Endothelial cell of umbilical vein (primary cell): ENCODE results near the gene CDC42BPB. TPM values are rescaled to one million over a fixed set of nuclear protein-coding genes. Genes with fewer than 3 reads are reported as not detected.

Source experiments
- BruUV-seq: library from RNA; stranded (reverse); fragments of 400-500 nt; replicated peaks from 2 replicates; lab custom pipeline; 2021; lab: Mats Ljungman, UMichigan
- CTCF ChIA-PET: fragments of 300-600, 350-600 bp; sonication (Branson Sonifier 250); formaldehyde crosslinking; loops from one replicate; lab custom pipeline; 2021; ENCODE audit warnings: antibody characterized with exemption, inconsistent platforms; lab: Charles Lee
- POLR2A ChIA-PET: fragments of 300-600, 350-600 bp; sonication (Branson Sonifier 250); formaldehyde crosslinking; loops from one replicate; lab custom pipeline; 2021; ENCODE audit warnings: antibody characterized with exemption, inconsistent platforms; lab: Charles Lee
- DNase-seq: peaks from one replicate; pipeline ENCODE4 v3.0.0-alpha.2; 2011; ENCODE audit warnings: low read depth, low spot score
- FAIRE-seq: peaks from 2 replicates; lab custom pipeline; 2011; peaks lifted over from hg19 to GRCh38; lab: Jason Lieb, UNC
- H2AFZ ChIP-seq: 2 replicates; pipeline ENCODE4 v1.6.0; 2012; ENCODE audit warnings: low read depth, low read length, control low read depth, inconsistent platforms
- H3K27ac ChIP-seq: 2 replicates; pipeline ENCODE4 v1.5.1; 2011; ENCODE audit warnings: low read depth, mild to moderate bottlenecking, control low read depth, low read length, moderate library complexity; ENCODE audit not compliant: insufficient read depth
- H3K27me3 ChIP-seq, 2 experiments: 2 replicates each; pipeline versions ENCODE4 v1.6.0 to v1.6.1; 2011; ENCODE audit warnings: low read length in 2 of 2, mixed read lengths in 1 of 2; ENCODE audit not compliant: control insufficient read depth in 2 of 2, insufficient read depth in 2 of 2
- H3K36me3 ChIP-seq, 2 experiments: 2 replicates in 1 of 2; 3 replicates in 1 of 2; pipeline ENCODE4 v1.5.1; 2011; ENCODE audit warnings: low read length in 2 of 2, mild to moderate bottlenecking in 1 of 2, moderate library complexity in 1 of 2; ENCODE audit not compliant: control insufficient read depth in 2 of 2, insufficient read depth in 2 of 2; ENCODE audit errors: extremely low read depth in 1 of 2
- H3K4me1 ChIP-seq: 3 replicates; pipeline ENCODE4 v1.5.1; 2011; ENCODE audit warnings: mild to moderate bottlenecking, low read length; ENCODE audit not compliant: control insufficient read depth, insufficient read depth; ENCODE audit errors: extremely low read depth
- H3K4me2 ChIP-seq: 2 replicates; pipeline ENCODE4 v1.6.1; 2011; ENCODE audit warnings: low read length, control low read depth, mixed read lengths; ENCODE audit not compliant: insufficient read depth
- H3K4me3 ChIP-seq, 3 experiments: fragments of 200-600 bp in 1 of 3; sonication (generic), shearing (Covaris generic) in 1 of 3; replicated peaks in 1 of 3; 2 replicates each; pipeline ENCODE4 v1.5.1; 2011 to 2016; ENCODE audit warnings: control low read depth in 3 of 3, low read length in 3 of 3, mild to moderate bottlenecking in 2 of 3, inconsistent platforms in 1 of 3, low read depth in 1 of 3, moderate library complexity in 1 of 3; ENCODE audit not compliant: insufficient read depth in 1 of 3
- H3K79me2 ChIP-seq: 2 replicates; pipeline ENCODE4 v1.6.0; 2012; ENCODE audit warnings: low read length, inconsistent platforms; ENCODE audit not compliant: control insufficient read depth, insufficient read depth
- H3K9ac ChIP-seq: replicated peaks from 2 replicates; pipeline ENCODE3; 2011; ENCODE audit warnings: low read length, control low read depth; ENCODE audit not compliant: insufficient read depth; ENCODE audit errors: extremely low read depth
- H3K9me1 ChIP-seq: replicated peaks from 3 replicates; pipeline ENCODE4 v1.6.0; 2011; ENCODE audit warnings: mild to moderate bottlenecking, low read length; ENCODE audit not compliant: control insufficient read depth, insufficient read depth; ENCODE audit errors: extremely low read depth
- H3K9me3 ChIP-seq: replicated peaks from 2 replicates; pipeline ENCODE4 v1.5.1; 2012; ENCODE audit warnings: low read length, inconsistent platforms; ENCODE audit not compliant: control insufficient read depth, insufficient read depth
- H4K20me1 ChIP-seq: replicated peaks from 2 replicates; pipeline ENCODE3; 2011; ENCODE audit warnings: mild to moderate bottlenecking, low read length; ENCODE audit not compliant: control insufficient read depth, insufficient read depth; ENCODE audit errors: extremely low read depth
- CTCF ChIP-seq, 2 donors: IDR thresholded peaks; 1 replicate in 1 of 2; 2 replicates in 1 of 2; pipeline ENCODE4 v1.5.1; 2011; ENCODE audit warnings: low read length in 2 of 2, mild to moderate bottlenecking in 2 of 2, moderate library complexity in 2 of 2, control low read depth in 1 of 2, inconsistent platforms in 1 of 2, low read depth in 1 of 2; ENCODE audit not compliant: insufficient read depth in 1 of 2; ENCODE audit errors: extremely low read depth in 1 of 2
- EZH2 ChIP-seq: IDR thresholded peaks from 2 replicates; pipeline ENCODE4 v1.6.1; 2012; ENCODE audit warnings: borderline replicate concordance, low read depth, mild to moderate bottlenecking, moderate library complexity, low read length, inconsistent platforms; ENCODE audit not compliant: severe bottlenecking
- FOS ChIP-seq: IDR thresholded peaks from 2 replicates; pipeline ENCODE4 v1.6.1; 2011; ENCODE audit warnings: mild to moderate bottlenecking, low read length, moderate library complexity, borderline replicate concordance; ENCODE audit not compliant: insufficient read depth
- GATA2 ChIP-seq: IDR thresholded peaks from 2 replicates; pipeline ENCODE4 v1.7.0; 2011; ENCODE audit warnings: low read depth, mild to moderate bottlenecking, moderate library complexity, mixed read lengths, low read length; ENCODE audit not compliant: insufficient read length, insufficient read depth
- JUN ChIP-seq: IDR thresholded peaks from 2 replicates; pipeline ENCODE4 v1.6.1; 2011; ENCODE audit warnings: borderline replicate concordance, low read depth; ENCODE audit not compliant: insufficient read length, insufficient read depth
- MAX ChIP-seq: IDR thresholded peaks from 2 replicates; pipeline ENCODE4 v1.6.1; 2011; ENCODE audit not compliant: insufficient read depth, insufficient read length
- MYC ChIP-seq: IDR thresholded peaks from one replicate; pipeline ENCODE4 v1.6.1; 2011; ENCODE audit warnings: mild to moderate bottlenecking, low read depth, low read length
- POLR2A ChIP-seq: IDR thresholded peaks from 2 replicates; pipeline ENCODE4 v1.6.1; 2012; ENCODE audit warnings: low read depth, mild to moderate bottlenecking, control low read depth, low read length
- POLR2AphosphoS5 ChIP-seq: IDR thresholded peaks from 2 replicates; pipeline ENCODE4 v1.6.1; 2012; ENCODE audit warnings: low read depth, mild to moderate bottlenecking, control low read depth, low read length, moderate library complexity; ENCODE audit not compliant: insufficient read depth
- dilution Hi-C: fragments of 300-500 bp; cut with MboI; formaldehyde crosslinking; loops from one replicate; pipeline ENCODE4 v1.15.0; 2019; ENCODE audit warnings: low sequenced_read_pairs; ENCODE audit not compliant: extremely low pct_ligation_motif_present
- intact Hi-C: fragments of 100-400 bp; cut with micrococcal nuclease; formaldehyde crosslinking; loops from one replicate; pipeline ENCODE4 v1.10.0; 2022
- polyA plus RNA-seq, 4 experiments: library from polyadenylated mRNA; depleted of rRNA in 3 of 4; stranded (reverse) in 3 of 4; unstranded in 1 of 4; fragments of >200 nt; gene quantifications; 2 replicates each; pipeline versions ENCODE4 v1.2.1 to v1.2.3, GENCODE V29; 2011 to 2012; ENCODE audit warnings: missing spikeins in 1 of 4
- total RNA-seq: library from RNA; stranded (reverse); gene quantifications from 2 replicates; pipeline ENCODE4 v1.2.3, GENCODE V29; 2021

CDC42BPB gene
- total and polyA plus RNA-seq, 2 donors (not counting 3 experiments of a cell fraction or from before 2014, with no cell fraction given) = 82.6 to 131 TPM

- Histone ChIP-seq H2AFZ (no peak overlapping the region), H3K9ac (no peak overlapping the region), H3K9me3 (no peaks in the 10 kb centered on the region), H3K36me3 (peaks cover 14 to 49% of the 10 kb centered on the region in 2 experiments), H4K20me1 (no peaks in the 10 kb centered on the region), H3K27ac (no peak overlapping the region), H3K4me1 (no peaks in the 10 kb centered on the region), H3K79me2 (no peaks in the 10 kb centered on the region), H3K4me2 (no peak overlapping the region), H3K9me1 (no peaks in the 10 kb centered on the region), H3K27me3 (no peaks in the 10 kb centered on the region), H3K4me3 (no peak overlapping the region)
- BruUV-seq = no TSS peak
- FAIRE-seq = no peak
- intact Hi-C loops (no loop called here), dilution Hi-C loops (no loop called here)
- CTCF ChIA-PET = no interaction called here
- no peak for DNase-seq
- POLR2A ChIA-PET = interaction anchor here (0.6 kb wide), 1 partner anchor 50 kb away, joined by 7 read pairs; no protein-coding TSS in a partner anchor
- TF ChIP-seq MYC (no peak), CTCF (IDR thresholded peaks at IDR 0.05; ENCODE audit: extremely low read depth in 1 of 2, insufficient read depth in 1 of 2, low read depth in 1 of 2, low read length in 2 of 2) (no peak), FOS (no peak), EZH2 (no peak), POLR2AphosphoS5 (no peak), MAX (no peak), GATA2 (no peak), POLR2A (no peak), JUN (no peak)
These were observed 77.9 kb downstream of the CDC42BPB start for GRCh38 chr14:102979406-102979805.
